Measurements from ENCODE around the gene SLC12A4. TPM values are rescaled to one million over a fixed set of nuclear protein-coding genes. Genes with fewer than 3 reads are reported as not detected.

Gene SLC12A4
- total and polyA plus RNA-seq, 2 experiments from 2014 or later = 19.9 to 53.0 TPM

DNA sequence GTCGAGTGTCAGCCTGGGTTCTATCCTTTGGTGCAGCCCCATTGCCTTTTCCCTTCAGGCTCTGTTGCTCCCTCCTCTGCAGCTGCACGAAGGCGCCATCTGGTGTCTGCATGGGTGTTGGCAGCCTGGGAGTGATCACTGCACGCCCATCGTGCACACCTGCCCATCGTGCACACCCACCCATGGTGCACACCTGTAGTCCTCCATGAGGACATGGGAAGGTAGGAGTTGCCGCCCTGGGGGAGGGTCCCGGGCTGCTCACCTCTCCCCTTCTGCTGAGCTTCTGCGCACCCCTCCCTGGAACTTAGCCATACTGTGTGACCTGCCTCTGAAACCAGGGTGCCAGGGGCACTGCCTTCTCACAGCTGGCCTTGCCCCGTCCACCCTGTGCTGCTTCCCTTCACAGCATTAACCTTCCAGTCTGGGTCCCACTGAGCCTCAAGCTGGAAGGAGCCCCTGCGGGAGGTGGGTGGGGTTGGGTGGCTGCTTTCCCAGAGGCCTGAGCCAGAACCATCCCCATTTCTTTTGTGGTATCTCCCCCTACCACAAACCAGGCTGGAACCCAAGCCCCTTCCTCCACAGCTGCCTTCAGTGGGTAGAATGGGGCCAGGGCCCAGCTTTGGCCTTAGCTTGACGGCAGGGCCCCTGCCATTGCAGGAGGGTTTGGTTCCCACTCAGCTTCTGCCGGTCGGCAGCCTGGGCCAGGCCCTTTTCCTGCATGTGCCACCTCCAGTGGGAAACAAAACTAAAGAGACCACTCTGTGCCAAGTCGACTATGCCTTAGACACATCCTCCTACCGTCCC is 39.7 kb downstream of the SLC12A4 start:
- Histone ChIP-seq H3K4me2 (no peak overlapping the region), H3K36me3 (ENCODE audit: insufficient read depth) (no peaks in the 10 kb centered on the region), H4K20me1 (replicated peaks; ENCODE audit: insufficient read depth) (no peaks in the 10 kb centered on the region; the same call in none of the 2 replicates), H3K4me1 (ENCODE audit: insufficient read depth) (peaks cover 6% of the 10 kb centered on the region; the same call in 1 of the 2 replicates), H3F3A (replicated peaks; ENCODE audit: low read depth) (0 out of 2 replicates have a peak, but pooled peaks cover 6% of the 10 kb centered on the region), H3K4me3 (no peak overlapping the region), H3K27me3 (ENCODE audit: insufficient read depth) (no peaks in the 10 kb centered on the region), H3K79me2 (replicated peaks; ENCODE audit: insufficient read depth) (no peaks in the 10 kb centered on the region), H2AFZ (no peak overlapping the region), H3K9me2 (ENCODE audit: insufficient read depth) (no peaks in the 10 kb centered on the region), H3K27ac (ENCODE audit: low read depth) (no peak overlapping the region)
- Mint-ChIP-seq H3K4me3 (no peak overlapping the region), H3K4me1 (peaks cover 13% of the 10 kb centered on the region), H3K9me3 (no peaks in the 10 kb centered on the region), H3K27ac (peak overlapping the region; percentile 82; the same call in 1 of the 2 replicates), H3K36me3 (ENCODE audit: low read depth) (peaks cover 9% of the 10 kb centered on the region; the same call in 1 of the 3 replicates), H3K27me3 (ENCODE audit: insufficient read depth, low read depth, poor library complexity) (peaks cover 16% of the 10 kb centered on the region)
- DNase-seq (ENCODE audit: low spot score) = peak; percentile 89
- peak; percentile 84 for ATAC-seq
- TF ChIP-seq POLR2AphosphoS5 (IDR thresholded peaks at IDR 0.05; ENCODE audit: low read depth) = no peak
- no peak for TF ChIP-seq STAT1 (IDR thresholded peaks at IDR 0.05; ENCODE audit: unreplicated experiment)
- TF ChIP-seq, protein P1, sequence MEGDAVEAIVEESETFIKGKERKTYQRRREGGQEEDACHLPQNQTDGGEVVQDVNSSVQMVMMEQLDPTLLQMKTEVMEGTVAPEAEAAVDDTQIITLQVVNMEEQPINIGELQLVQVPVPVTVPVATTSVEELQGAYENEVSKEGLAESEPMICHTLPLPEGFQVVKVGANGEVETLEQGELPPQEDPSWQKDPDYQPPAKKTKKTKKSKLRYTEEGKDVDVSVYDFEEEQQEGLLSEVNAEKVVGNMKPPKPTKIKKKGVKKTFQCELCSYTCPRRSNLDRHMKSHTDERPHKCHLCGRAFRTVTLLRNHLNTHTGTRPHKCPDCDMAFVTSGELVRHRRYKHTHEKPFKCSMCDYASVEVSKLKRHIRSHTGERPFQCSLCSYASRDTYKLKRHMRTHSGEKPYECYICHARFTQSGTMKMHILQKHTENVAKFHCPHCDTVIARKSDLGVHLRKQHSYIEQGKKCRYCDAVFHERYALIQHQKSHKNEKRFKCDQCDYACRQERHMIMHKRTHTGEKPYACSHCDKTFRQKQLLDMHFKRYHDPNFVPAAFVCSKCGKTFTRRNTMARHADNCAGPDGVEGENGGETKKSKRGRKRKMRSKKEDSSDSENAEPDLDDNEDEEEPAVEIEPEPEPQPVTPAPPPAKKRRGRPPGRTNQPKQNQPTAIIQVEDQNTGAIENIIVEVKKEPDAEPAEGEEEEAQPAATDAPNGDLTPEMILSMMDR (conservative IDR thresholded peaks at IDR 0.05; ENCODE audit: low read depth in 2 of 2) = peak; percentile 82 to 99
- TF ChIP-seq, protein P2, sequence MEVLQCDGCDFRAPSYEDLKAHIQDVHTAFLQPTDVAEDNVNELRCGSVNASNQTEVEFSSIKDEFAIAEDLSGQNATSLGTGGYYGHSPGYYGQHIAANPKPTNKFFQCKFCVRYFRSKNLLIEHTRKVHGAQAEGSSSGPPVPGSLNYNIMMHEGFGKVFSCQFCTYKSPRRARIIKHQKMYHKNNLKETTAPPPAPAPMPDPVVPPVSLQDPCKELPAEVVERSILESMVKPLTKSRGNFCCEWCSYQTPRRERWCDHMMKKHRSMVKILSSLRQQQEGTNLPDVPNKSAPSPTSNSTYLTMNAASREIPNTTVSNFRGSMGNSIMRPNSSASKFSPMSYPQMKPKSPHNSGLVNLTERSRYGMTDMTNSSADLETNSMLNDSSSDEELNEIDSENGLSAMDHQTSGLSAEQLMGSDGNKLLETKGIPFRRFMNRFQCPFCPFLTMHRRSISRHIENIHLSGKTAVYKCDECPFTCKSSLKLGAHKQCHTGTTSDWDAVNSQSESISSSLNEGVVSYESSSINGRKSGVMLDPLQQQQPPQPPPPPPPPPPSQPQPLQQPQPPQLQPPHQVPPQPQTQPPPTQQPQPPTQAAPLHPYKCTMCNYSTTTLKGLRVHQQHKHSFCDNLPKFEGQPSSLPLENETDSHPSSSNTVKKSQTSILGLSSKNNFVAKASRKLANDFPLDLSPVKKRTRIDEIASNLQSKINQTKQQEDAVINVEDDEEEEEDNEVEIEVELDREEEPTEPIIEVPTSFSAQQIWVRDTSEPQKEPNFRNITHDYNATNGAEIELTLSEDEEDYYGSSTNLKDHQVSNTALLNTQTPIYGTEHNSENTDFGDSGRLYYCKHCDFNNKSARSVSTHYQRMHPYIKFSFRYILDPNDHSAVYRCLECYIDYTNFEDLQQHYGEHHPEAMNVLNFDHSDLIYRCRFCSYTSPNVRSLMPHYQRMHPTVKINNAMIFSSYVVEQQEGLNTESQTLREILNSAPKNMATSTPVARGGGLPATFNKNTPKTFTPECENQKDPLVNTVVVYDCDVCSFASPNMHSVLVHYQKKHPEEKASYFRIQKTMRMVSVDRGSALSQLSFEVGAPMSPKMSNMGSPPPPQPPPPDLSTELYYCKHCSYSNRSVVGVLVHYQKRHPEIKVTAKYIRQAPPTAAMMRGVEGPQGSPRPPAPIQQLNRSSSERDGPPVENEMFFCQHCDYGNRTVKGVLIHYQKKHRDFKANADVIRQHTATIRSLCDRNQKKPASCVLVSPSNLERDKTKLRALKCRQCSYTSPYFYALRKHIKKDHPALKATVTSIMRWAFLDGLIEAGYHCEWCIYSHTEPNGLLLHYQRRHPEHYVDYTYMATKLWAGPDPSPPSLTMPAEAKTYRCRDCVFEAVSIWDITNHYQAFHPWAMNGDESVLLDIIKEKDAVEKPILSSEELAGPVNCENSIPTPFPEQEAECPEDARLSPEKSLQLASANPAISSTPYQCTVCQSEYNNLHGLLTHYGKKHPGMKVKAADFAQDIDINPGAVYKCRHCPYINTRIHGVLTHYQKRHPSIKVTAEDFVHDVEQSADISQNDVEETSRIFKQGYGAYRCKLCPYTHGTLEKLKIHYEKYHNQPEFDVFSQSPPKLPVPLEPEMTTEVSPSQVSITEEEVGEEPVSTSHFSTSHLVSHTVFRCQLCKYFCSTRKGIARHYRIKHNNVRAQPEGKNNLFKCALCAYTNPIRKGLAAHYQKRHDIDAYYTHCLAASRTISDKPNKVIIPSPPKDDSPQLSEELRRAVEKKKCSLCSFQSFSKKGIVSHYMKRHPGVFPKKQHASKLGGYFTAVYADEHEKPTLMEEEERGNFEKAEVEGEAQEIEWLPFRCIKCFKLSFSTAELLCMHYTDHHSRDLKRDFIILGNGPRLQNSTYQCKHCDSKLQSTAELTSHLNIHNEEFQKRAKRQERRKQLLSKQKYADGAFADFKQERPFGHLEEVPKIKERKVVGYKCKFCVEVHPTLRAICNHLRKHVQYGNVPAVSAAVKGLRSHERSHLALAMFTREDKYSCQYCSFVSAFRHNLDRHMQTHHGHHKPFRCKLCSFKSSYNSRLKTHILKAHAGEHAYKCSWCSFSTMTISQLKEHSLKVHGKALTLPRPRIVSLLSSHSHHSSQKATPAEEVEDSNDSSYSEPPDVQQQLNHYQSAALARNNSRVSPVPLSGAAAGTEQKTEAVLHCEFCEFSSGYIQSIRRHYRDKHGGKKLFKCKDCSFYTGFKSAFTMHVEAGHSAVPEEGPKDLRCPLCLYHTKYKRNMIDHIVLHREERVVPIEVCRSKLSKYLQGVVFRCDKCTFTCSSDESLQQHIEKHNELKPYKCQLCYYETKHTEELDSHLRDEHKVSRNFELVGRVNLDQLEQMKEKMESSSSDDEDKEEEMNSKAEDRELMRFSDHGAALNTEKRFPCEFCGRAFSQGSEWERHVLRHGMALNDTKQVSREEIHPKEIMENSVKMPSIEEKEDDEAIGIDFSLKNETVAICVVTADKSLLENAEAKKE (CRISPR knock-in tag; IDR thresholded peaks at IDR 0.05) = no peak
- TF ChIP-seq, protein P3, sequence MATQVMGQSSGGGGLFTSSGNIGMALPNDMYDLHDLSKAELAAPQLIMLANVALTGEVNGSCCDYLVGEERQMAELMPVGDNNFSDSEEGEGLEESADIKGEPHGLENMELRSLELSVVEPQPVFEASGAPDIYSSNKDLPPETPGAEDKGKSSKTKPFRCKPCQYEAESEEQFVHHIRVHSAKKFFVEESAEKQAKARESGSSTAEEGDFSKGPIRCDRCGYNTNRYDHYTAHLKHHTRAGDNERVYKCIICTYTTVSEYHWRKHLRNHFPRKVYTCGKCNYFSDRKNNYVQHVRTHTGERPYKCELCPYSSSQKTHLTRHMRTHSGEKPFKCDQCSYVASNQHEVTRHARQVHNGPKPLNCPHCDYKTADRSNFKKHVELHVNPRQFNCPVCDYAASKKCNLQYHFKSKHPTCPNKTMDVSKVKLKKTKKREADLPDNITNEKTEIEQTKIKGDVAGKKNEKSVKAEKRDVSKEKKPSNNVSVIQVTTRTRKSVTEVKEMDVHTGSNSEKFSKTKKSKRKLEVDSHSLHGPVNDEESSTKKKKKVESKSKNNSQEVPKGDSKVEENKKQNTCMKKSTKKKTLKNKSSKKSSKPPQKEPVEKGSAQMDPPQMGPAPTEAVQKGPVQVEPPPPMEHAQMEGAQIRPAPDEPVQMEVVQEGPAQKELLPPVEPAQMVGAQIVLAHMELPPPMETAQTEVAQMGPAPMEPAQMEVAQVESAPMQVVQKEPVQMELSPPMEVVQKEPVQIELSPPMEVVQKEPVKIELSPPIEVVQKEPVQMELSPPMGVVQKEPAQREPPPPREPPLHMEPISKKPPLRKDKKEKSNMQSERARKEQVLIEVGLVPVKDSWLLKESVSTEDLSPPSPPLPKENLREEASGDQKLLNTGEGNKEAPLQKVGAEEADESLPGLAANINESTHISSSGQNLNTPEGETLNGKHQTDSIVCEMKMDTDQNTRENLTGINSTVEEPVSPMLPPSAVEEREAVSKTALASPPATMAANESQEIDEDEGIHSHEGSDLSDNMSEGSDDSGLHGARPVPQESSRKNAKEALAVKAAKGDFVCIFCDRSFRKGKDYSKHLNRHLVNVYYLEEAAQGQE (IDR thresholded peaks at IDR 0.05; ENCODE audit: unreplicated experiment) = no peak
